Suppressor macrophage treated with lipopolysaccharide for 4 hours (primary cell): ENCODE results near the gene PRR4.

Experiments used
- DNase-seq: peaks from one replicate; pipeline ENCODE4 v3.0.0-alpha.2; 2020

Gene PRR4, protein sequence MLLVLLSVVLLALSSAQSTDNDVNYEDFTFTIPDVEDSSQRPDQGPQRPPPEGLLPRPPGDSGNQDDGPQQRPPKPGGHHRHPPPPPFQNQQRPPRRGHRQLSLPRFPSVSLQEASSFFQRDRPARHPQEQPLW

DNA sequence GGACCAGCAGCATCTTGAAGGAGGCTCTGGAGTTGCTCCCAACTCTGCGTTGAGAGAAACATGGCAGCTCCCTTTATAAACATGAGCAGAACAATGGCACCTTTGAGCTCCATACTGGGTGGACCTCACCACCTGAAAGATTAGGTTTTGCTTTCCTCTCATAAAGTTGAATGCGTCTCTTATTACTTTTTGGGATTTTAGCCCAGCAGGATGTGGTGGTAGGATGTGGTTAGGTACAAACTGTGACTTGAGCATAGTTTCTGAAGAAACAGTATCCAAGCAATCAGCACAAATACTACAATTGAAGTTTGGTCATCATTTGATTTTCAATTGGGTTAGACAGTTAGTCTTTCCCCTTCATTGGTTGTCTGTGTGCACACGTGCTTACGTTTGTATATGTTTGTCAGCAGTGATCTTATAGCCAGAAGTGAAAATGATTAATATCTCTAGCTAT lies at the start of gene PRR4:
PRR4 (minus strand) TSS at position 51 of the 454 bp plus-strand sequence; CDS start at position 13, 38 bp downstream.
- DNase-seq, result no peak

DNA sequence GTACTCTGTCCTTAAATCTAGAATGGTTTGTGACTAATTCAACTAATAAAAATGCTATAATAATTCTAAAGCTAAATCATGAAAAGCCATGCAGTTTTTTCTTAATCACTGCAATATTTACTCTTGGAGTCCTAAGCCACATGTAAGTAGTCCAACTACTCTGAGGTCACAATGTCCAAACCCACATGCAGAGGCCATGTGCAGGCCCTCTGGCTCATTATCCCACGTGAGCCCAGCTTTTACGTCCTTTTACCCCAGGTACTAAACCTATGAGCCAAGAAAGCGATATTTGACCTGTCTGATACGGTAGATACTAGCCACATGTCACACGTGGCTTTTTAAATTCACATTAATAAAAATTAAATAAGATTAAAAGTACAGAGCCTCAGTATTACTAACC lies 47.6 kb upstream of the PRR4 start:
- no peak for DNase-seq

DNA sequence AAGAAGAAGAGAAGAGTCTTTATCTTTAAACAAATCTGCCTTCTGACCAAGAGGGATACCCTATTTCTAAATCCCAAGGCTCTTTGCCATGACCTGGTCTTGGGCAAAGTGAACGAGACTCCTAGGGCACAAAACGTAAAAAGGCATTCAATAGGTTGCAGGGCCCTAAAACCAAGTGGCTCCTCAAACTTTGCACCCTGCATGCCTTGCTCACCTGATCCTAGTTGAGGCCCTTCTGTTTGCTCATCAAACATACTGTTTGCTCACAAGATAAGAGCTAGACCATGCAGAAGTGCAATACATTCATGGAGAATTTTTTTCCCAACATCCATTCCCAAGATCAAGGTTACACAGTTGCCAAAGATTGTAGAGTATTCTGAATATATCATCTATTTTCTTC lies 42.7 kb upstream of the PRR4 start:
- no peak for DNase-seq

DNA sequence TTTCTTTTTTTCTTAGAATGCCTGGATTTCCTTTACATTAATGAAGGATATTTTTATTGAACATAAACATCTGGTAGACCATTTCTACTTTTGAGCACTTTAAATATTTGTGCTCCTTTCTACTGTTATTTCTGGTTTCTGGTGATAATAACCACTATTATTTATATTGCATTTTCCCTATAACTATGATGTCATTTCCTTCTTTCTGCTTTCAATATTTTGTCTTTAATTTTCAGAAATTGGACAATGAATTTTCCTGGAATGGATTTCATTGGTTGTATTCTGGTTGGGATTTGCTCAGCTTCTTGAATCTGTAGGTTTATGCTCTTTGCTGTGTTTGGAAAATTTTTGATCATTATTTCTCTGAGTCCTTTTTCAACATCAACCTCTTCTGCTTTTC lies 40.0 kb upstream of the PRR4 start:
- no peak for DNase-seq

DNA sequence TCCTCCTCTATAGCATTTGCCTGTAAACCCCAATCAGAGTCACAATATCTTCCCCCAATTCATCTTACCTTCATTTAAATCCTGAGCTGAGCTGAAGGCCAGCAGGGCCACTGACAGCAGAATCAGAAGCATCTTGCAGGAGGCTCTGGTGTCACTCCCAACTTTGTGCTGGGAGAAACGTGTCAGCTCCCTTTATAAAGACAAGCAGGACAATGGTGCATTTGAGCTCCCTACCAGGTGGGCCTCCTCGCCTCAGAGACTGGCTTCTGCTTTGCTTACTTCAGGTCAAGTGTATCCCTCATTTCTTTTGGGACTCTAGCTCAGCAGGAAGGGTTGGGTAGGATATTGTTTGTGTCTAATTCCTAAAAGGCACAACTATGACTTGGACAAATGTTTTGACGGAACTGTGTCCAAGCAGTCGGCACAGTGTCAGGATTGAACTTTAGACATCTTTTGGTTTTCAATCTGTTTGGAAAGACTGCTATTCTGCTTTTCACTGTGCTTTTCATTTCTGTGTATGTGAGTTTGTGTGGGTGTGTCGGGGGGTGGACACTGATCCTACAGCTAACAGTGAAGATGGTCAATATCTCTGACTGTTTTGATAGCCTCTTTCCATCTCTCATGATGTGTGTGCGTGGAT lies 34.9 kb upstream of the PRR4 start, which contains the start of gene PRH1:
PRH1 (minus strand) TSS at position 170 of the 640 bp plus-strand sequence; CDS start at position 132, 38 bp downstream.
- DNase-seq, result no peak

DNA sequence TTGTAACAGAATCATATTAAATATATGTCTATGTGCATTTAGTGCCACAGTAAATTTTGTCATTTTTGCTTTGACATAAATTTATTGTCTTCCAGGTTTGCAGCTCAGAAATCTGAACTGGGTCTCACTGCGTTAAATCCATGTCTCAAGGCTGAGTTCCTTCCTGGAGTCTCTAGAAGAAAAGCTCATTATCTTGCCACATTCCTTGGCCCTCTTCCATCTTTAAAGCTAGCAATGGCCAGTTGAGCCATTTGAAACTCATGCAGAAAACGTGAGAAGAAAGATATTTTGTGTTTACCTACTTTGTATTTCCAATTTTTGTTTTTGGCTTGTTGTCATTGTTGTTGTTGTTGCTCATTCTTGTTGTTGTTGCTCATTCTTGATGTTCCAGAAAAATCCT lies 24.1 kb upstream of the PRR4 start:
- no peak for DNase-seq

DNA sequence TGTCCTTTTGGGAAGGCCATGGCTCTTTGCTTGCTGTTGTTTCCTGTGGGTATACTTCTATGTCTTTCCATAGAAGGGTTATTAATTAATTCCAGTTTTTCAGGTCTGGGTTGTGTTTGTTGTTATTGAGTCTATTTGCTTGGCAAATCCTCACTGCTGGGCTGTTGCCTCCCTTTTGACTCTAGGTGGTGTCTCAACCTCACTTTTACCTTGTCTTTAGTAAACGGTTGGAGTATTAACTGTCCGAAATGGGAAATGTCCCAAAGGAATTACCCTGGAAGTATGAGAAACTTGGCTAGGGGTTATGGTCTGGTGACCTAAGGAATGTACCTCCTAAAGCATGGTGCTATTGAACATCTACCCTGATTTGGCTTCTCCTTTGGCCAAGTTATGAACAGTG lies 18.1 kb upstream of the PRR4 start:
- DNase-seq, result no peak

DNA sequence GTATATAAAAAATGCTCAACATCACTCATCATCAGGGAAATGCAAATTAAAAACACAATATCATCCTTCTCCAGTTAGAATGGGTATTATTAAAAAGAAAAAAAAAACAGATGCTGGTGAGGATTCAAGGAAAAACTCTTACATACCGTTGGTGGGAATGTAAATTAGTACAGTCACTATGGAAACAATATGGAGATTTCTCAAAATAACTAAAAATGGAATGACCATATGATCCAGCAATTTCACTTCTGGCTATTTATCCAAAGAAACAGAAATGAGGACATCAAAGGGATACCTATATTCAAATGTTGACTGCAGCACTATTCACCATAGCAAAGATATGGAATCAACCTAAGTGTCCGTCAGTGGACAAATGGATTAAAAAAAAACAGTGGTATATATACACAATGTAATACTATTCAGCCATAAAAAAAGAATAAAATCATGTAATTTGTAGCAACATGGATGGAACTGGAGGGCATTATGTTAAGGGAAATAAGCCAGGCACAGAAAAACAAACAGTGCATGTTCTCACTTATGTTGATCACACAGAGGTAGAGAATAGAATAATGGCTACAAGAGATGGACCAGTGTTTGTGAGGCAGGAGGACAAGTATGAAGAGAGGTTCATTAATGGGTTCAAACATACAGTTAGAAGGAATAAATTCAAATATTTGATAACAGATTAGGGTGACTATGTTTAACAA lies 14.4 kb upstream of the PRR4 start:
- no peak for DNase-seq

DNA sequence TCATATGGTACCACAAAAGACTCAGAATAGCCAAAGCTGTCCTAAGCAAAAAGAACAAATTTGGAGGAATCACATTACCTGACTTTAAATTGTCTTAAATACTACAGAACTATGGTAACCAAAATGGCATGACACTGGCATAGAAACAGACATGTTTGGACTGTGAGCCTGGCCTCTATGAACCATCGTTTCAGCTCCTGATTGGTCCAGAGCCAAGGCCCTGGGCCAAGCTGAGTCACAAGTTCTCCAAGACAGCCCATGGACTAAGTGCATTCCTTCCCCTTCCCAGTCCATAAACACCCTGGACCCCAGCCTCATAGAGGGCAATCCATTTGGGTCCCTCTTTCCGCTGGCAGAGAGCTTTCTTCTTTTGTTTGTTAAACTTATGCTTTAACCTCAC lies 12.1 kb upstream of the PRR4 start:
- DNase-seq, result no peak

DNA sequence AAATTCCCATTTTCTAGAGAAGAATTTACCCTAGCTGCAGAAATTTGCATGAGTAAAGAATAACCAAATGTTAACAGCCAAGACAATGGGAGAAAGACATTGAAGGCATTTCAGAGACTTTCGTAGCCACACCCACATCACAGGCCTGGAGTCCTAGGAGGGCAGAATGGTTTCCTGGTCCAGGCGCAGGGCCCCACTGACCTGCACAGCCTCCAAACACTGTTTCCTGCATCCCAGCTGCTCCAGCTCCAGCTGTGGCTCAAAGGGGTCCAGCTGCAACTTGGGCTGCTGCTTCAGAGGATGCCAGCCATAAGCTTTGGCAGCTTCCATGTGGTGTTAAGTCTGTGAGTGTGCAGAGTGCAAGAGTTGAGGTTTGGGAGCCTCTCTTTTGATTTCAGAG lies 6.5 kb upstream of the PRR4 start:
- no peak for DNase-seq

DNA sequence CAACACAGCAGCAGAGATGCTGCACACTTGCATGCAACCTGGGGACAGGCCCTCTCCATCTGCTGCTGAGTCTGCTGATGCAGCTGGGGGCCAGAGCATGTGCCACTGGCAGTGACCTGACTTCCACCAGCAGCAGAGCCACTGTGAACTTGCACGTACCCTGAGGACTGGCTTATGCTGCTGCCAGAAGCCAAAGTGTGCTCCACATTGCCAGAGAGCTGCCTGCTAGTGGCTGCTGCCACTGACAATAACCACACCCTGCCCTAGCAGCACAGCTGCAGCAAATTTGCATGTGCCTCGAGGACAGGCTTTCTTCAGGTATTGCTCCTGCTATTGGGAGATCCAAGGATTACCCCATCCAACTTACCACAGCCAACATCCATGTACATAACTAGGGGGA lies 4.5 kb upstream of the PRR4 start:
- DNase-seq, result no peak

DNA sequence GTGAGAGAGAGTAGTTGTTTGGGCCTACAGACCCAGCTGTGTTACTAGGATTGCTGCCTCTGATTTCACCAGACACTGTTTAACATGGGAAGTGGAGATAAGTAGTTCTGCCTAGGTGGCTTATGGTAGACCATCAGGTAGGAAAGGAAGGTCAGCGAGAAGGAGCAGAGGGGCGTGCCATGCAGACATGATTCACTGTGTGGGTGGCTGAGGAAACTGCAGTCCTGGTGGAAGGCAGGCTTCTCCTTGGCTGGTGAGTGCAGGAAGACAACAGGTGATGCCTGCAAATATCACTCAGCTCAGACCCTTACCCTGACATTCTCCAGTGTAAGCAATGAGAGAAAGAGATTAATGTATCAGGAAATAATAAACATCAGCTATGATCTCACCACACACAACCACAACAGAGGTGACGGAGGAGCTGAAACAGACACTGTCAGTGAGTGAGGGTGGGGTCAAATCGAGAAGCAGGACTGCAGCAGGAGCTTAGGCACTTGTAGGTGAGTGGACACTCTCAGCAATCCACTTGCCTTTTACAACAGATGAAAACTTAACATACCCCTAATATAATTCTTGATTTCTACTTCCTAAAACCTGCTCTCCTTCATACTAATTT lies 2.1 kb upstream of the PRR4 start:
- no peak for DNase-seq

DNA sequence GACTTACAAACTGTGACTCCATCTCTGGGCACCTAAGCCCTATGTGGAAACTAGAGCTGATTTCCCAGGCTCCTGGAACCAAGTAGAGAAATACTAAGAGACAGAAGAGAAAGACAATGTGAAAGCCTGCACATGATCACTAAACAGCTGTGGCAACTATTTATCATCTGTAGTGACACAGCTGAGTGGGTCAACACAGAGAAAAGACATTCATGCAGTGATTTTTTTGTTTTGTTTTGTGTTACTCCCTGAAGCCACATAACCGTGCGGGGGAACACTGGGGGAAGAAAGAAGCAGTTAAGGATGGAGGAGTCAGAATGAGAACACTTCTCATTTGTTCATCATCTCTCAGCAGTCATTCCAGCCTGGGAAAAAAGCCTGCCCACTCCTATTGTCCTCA lies 1.5 kb downstream of the PRR4 start:
- no peak for DNase-seq

DNA sequence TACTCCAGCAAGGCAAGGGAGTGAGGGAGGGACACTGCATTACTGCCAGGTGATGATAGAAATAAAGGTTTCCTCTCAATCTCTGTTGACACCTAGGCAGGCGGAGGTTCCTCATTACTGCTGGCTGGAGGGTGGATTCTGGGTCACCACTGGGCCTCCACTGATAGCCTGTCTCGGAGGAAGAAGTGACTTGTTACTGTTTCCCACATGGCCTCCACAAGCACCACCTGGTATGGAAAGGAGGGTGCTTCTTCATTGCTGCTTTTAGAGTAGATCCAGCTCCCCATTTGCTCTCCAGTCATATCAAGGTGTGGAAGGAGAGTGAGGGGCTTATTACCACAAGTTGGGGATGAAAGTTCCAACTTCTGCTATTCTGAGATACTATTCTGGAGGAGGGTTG lies 6.4 kb downstream of the PRR4 start:
- DNase-seq, result no peak

DNA sequence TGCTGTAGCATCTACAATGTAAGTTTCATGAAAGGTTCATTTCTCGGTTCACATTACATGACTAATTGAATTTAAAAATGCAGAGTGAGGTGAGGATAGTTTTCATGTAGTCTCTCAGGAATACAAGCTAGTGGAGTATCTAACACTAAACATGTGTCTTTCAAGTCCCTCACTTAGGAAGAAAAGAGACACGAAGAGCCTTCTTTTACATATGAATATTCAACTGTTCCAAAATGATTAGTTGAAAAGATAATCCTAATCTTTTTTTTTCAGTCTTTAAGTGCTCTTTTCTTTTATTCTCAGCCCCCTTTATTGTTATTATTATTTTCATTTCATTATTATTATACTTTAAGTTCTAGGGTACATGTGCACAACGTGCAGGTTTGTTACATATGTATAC lies 10.8 kb downstream of the PRR4 start:
- no peak for DNase-seq

DNA sequence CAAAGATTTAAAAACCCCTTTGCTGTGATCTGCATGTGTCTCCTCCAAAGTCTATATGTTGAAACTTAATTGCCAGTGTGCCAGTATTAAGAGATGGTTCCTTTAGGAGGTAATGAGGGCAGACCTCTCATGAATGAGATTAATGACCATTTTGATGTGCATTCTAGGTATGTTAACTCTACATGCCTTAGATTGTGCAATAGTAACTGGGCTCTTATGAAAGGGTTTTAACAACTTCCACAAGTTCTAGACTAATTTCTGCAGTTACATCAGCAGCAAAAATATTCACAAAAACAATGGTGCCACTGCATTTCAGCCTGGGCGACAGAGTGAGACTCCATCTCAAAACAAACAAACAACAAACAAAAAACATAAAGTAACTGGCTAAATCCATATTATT lies 19.3 kb downstream of the PRR4 start:
- DNase-seq, result no peak

DNA sequence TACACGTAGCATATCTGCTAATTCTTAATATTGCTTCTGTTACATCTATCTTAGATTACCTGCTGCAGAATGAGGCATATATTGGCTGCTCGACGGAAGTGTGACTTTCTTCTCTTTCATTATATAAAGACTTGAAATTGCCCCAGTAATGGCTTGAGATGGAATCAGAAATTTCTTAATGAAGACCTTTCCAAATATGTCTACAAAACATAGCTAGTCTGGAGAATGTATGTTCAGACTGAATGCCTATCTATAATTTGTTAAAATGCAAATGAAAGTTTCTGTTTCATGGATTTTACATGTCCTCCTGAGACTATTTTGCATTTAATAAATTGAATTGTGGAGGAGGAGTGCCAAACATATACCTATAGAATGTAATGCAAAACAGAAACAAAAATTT lies 23.0 kb downstream of the PRR4 start, which contains the start of gene TAS2R10:
TAS2R10 (minus strand) TSS at position 101 of the 400 bp plus-strand sequence; CDS start at position 12, 89 bp downstream.
- no peak for DNase-seq

DNA sequence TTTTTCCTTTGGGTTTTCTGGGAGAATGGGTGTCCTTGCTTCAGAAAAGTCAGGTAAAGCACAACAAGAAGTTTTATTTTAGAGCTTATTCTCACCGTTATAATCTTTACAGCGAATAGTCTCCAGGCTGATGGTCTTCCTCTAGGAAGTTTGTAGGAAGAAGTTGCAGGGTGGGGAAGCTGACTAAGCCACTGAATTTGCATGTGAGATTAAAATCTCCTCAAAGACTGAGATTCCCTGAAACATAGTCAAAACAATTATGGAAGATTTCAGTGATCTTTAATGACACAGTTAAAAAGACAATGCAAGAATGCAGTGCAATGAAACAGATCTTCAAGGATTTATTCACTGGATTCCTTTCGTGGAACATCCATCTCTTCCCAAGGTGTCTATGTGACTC lies 24.3 kb downstream of the PRR4 start:
- no peak for DNase-seq

DNA sequence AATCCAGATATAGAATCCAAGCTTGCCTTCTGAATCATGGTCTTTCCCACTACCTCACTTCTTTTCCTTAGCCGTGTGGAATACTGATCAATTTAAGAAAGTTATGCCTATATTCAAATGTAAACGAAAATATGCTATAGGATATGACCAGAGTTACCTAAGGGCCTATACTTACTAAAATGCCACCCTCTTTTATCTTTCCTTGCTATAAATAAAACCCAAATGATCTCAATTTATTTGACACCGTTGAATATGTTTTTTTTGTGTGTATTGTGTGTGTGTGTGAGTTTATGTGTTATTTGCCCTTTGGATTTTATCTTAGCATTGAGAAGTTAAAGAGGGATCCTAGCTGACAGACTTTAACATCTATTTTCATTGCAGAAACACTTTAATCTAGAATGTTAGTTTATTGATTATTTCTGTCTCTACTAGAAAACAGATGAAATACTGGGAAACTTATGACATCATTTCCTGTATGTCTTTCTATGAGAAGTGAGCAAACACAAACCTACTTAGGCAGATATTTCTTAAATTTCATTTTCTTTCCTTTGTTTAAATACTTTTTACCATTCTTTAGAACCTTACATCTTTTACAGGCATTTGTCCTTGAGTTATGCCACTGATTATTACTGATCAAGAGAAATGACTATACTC lies 37.3 kb downstream of the PRR4 start:
- DNase-seq, result no peak

DNA sequence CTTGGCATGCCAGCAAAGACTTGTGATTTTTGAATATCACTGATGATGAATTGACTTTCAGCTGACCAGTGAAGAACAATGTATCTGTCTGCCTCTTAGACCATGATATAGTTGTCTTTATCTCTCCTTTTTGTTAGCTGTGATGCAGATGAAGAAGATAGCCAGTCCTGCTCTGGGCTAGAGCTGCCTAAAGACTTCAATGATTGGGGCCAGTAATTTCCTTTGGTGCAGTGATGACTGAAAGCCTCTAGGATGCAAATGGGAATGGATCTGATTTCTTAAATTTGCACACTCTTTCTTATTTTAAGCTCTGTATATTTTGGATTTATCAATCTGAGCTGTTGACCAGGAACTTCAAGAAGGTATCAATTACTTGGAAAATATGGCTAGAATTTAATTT lies 39.2 kb downstream of the PRR4 start, which contains the start of gene TAS2R9:
TAS2R9 (minus strand) TSS at position 101 of the 400 bp plus-strand sequence; CDS start at position 8, 93 bp downstream.
- no peak for DNase-seq

DNA sequence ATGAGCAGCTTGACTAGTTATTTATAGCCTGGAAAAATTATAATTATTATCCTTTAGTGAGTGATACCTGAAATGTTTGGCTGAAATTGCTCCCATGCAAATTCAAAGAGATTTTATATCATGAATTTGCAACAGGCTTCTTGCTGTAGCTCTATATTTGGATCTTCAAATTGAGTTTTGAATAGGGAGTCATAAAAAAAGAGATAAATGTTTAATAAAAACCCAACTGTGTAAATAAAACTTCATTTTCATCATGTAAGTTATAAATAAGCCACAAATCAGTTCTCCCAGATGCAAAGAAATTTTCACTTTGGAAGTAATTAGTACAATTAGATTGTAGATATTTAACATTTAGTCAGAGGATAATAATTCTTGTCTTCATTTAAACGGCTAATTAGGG lies 42.1 kb downstream of the PRR4 start, which contains the start of gene TAS2R8:
TAS2R8 (minus strand) TSS at position 101 of the 400 bp plus-strand sequence. CDS start 306 bp downstream, outside the sequence.
- no peak for DNase-seq

DNA sequence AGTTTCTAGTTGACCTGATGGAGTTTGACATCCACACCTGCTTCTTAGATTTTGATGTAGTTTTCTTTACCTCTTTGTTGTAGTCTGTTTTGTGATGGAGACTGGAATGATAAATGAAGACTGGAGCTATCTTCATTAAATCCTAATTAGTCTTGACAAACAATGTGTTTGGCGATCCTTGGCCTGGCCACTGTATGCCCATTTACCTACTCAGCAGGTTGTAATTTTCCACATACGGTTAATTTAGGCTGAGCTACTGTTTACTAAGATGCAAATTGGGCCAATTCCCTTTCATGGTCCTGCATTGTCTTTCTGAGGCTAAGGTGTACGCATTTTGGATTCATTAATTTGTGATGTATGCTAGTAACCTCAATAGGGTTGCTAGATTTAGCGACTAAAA lies 46.7 kb downstream of the PRR4 start, which contains the start of gene TAS2R7:
TAS2R7 (minus strand) TSS at position 41 of the 400 bp plus-strand sequence. CDS start 57 bp downstream, outside the sequence.
- DNase-seq, result no peak

DNA sequence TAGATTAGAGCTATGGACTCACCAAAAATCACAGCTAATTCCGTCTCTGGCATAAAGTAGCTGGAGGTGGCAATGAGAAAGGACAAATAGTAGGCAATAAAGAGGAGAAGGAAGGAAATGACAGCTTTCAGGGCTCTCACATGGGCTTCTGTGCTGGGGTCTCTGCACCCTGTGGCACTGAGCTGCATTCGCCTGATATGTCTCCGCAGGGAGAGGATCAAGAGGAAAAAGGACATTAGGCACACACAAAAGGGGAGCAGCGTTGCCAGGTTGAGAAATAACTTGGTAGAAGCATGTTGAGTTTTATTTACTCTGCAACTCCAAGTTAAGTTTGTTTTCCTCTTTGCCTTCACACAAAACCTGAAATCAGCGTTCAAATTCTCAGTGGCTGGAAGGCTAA lies 47.5 kb downstream of the PRR4 start:
- DNase-seq, result no peak
